ENCODE measurements around the gene MINAR2. TPM values are rescaled to one million over a fixed set of nuclear protein-coding genes. Genes with fewer than 3 reads are reported as not detected.

Gene MINAR2
- total RNA-seq = not detected in 2 replicates

GRCh38 chr5:129747572-129748407, at the start of gene MINAR2:
Gene MINAR2, plus strand, starts transcription at chr5:129748094. Its CDS starts 97 bp downstream, at chr5:129748191.

Other genes starting within 250 kb of the MINAR2 start
- gene CHSY3, start 156.4 kb downstream of the MINAR2 start, total RNA-seq = 9.5 and 18.5 TPM in 2 replicates